Mesenchymal stem cell (in vitro differentiated cells and primary cell): Measurements from ENCODE around the gene MBD4.

ENCODE experiments used
- DNase-seq: peaks from one replicate; pipeline ENCODE4 v3.0.0-alpha.2; 2013
- H2AFZ ChIP-seq: one replicate; pipeline ENCODE4 v1.6.1; 2013; ENCODE audit warnings: low read depth, mild to moderate bottlenecking, control low read depth, inconsistent platforms, low read length, moderate library complexity
- H2AK5ac ChIP-seq: 2 replicates; pipeline ENCODE4 v1.6.1; 2013; ENCODE audit warnings: low read length, moderate library complexity, mild to moderate bottlenecking, inconsistent platforms; ENCODE audit not compliant: severe bottlenecking
- H2BK120ac ChIP-seq: one replicate; pipeline ENCODE4 v1.6.1; 2013; ENCODE audit warnings: low read depth, mild to moderate bottlenecking, inconsistent platforms, low read length, moderate library complexity
- H2BK12ac ChIP-seq, 2 experiments: one replicate each; pipeline ENCODE4 v1.6.1; 2013; ENCODE audit warnings: inconsistent platforms in 2 of 2, low read length in 2 of 2, mild to moderate bottlenecking in 2 of 2, moderate library complexity in 2 of 2, control low read depth in 1 of 2
- H2BK15ac ChIP-seq: one replicate; pipeline ENCODE4 v1.6.1; 2013; ENCODE audit warnings: mild to moderate bottlenecking, low read depth, inconsistent platforms; ENCODE audit not compliant: poor library complexity, severe bottlenecking
- H2BK5ac ChIP-seq: 2 replicates; pipeline ENCODE4 v1.6.1; 2013; ENCODE audit warnings: low read depth, mild to moderate bottlenecking, low read length, control low read depth, inconsistent platforms; ENCODE audit not compliant: poor library complexity, severe bottlenecking
- H3K14ac ChIP-seq, 2 experiments: one replicate each; pipeline ENCODE4 v1.6.1; 2013; ENCODE audit warnings: inconsistent platforms in 2 of 2, low read length in 2 of 2, control low read depth in 1 of 2, mild to moderate bottlenecking in 1 of 2, moderate library complexity in 1 of 2
- H3K18ac ChIP-seq, 2 experiments: one replicate each; pipeline ENCODE4 v1.6.1; 2013; ENCODE audit warnings: inconsistent platforms in 2 of 2, low read length in 2 of 2, control low read depth in 1 of 2, low read depth in 1 of 2, mild to moderate bottlenecking in 1 of 2
- H3K23ac ChIP-seq, 2 experiments: one replicate each; pipeline ENCODE4 v1.6.1; 2013; ENCODE audit warnings: inconsistent platforms in 2 of 2, low read length in 2 of 2, mild to moderate bottlenecking in 2 of 2, moderate library complexity in 2 of 2, control low read depth in 1 of 2
- H3K27ac ChIP-seq: 2 replicates; pipeline ENCODE4 v1.5.1; 2013; ENCODE audit warnings: mild to moderate bottlenecking, moderate library complexity, low read length, control low read depth, inconsistent platforms; ENCODE audit not compliant: poor library complexity, severe bottlenecking
- H3K27me3 ChIP-seq, 2 experiments: 2 replicates each; pipeline versions ENCODE4 v1.6.1 to v1.7.0; 2013; ENCODE audit warnings: low read length in 2 of 2, mild to moderate bottlenecking in 2 of 2, moderate library complexity in 2 of 2, control low read depth in 1 of 2, inconsistent platforms in 1 of 2; ENCODE audit not compliant: control insufficient read depth in 1 of 2, insufficient read depth in 1 of 2
- H3K36me3 ChIP-seq, 2 experiments: 2 replicates each; pipeline versions ENCODE4 v1.6.1 to v1.7.0; 2013; ENCODE audit warnings: low read length in 2 of 2, control low read depth in 1 of 2, inconsistent platforms in 1 of 2, low read depth in 1 of 2, mild to moderate bottlenecking in 1 of 2; ENCODE audit not compliant: insufficient read depth in 2 of 2, control insufficient read depth in 1 of 2
- H3K4ac ChIP-seq, 2 experiments: one replicate each; pipeline ENCODE4 v1.6.1; 2013; ENCODE audit warnings: inconsistent platforms in 2 of 2, low read length in 2 of 2, mild to moderate bottlenecking in 2 of 2, moderate library complexity in 2 of 2, control low read depth in 1 of 2, low read depth in 1 of 2
- H3K4me1 ChIP-seq: 2 replicates; pipeline ENCODE4 v1.6.1; 2013; ENCODE audit warnings: low read depth, low read length, control low read depth; ENCODE audit not compliant: control insufficient read depth, insufficient read depth
- H3K4me2 ChIP-seq: 2 replicates; pipeline ENCODE4 v1.6.1; 2013; ENCODE audit warnings: low read length, mild to moderate bottlenecking, inconsistent platforms; ENCODE audit not compliant: poor library complexity, severe bottlenecking
- H3K4me3 ChIP-seq, 2 experiments: 2 replicates each; pipeline versions ENCODE4 v1.5.1 to v1.7.0; 2013; ENCODE audit warnings: low read length in 2 of 2, mild to moderate bottlenecking in 2 of 2, control low read depth in 1 of 2, low read depth in 1 of 2; ENCODE audit not compliant: insufficient read depth in 1 of 2
- H3K79me1 ChIP-seq: replicated peaks from 2 replicates; pipeline ENCODE4 v1.6.1; 2013; ENCODE audit warnings: mild to moderate bottlenecking, control low read depth, low read length, inconsistent platforms; ENCODE audit not compliant: poor library complexity, severe bottlenecking
- H3K9ac ChIP-seq: 2 replicates; pipeline ENCODE4 v1.7.0; 2013; ENCODE audit warnings: mild to moderate bottlenecking, low read length, moderate library complexity
- H3K9me3 ChIP-seq: 2 replicates; pipeline ENCODE4 v1.7.0; 2013; ENCODE audit warnings: mild to moderate bottlenecking, low read length; ENCODE audit not compliant: control insufficient read depth
- H4K8ac ChIP-seq: one replicate; pipeline ENCODE4 v1.6.1; 2013; ENCODE audit warnings: inconsistent platforms, mild to moderate bottlenecking, low read length, moderate library complexity
- H4K91ac ChIP-seq: one replicate; pipeline ENCODE4 v1.6.1; 2013; ENCODE audit warnings: mild to moderate bottlenecking, low read length, inconsistent platforms
- WGBS: methylation state at CpG from one replicate; pipeline ENCODE4 v1.1.7; 2013; ENCODE audit warnings: mixed read lengths; 5-methylcytosine and 5-hydroxymethylcytosine counted together

Gene MBD4

GRCh38 chr3:129463094-129463493 is 23.3 kb upstream of the MBD4 start:
- Histone ChIP-seq H3K36me3 (peaks cover 5 to 59% of the 10 kb centered on the region in 2 experiments), H3K4me3 (no peak overlapping the region), H4K91ac (no peak overlapping the region), H3K4me2 (no peak overlapping the region), H2BK12ac (no peak overlapping the region), H2AFZ (no peak overlapping the region), H2BK5ac (no peak overlapping the region), H2BK15ac (no peak overlapping the region), H3K9me3 (no peaks in the 10 kb centered on the region), H2AK5ac (no peak overlapping the region), H3K23ac (no peak overlapping the region), H3K4ac (no peak overlapping the region), H3K79me1 (peaks cover 2% of the 10 kb centered on the region), H2BK120ac (no peak overlapping the region), H3K4me1 (no peaks in the 10 kb centered on the region), H3K27ac (no peak overlapping the region), H3K9ac (no peak overlapping the region), H3K27me3 (no peaks in the 10 kb centered on the region), H4K8ac (no peak overlapping the region), H3K14ac (no peak overlapping the region), H3K18ac (no peak overlapping the region)
- DNase-seq: no peak
- no CpG with 5 or more reads among the region's 3 CpGs for WGBS

GRCh38 chr3:129462361-129462968 is 22.7 kb upstream of the MBD4 start:
- Histone ChIP-seq H3K36me3 (peaks cover 3 to 54% of the 10 kb centered on the region in 2 experiments), H3K9me3 (no peaks in the 10 kb centered on the region), H3K79me1 (peaks cover 2% of the 10 kb centered on the region), H2BK15ac (no peak overlapping the region), H3K14ac (no peak overlapping the region), H3K4me2 (no peak overlapping the region), H2BK5ac (no peak overlapping the region), H3K4me3 (no peak overlapping the region), H2BK12ac (no peak overlapping the region), H3K27me3 (no peaks in the 10 kb centered on the region), H3K27ac (no peak overlapping the region), H4K8ac (no peak overlapping the region), H4K91ac (no peak overlapping the region), H3K4ac (no peak overlapping the region), H3K23ac (no peak overlapping the region), H2BK120ac (no peak overlapping the region), H2AFZ (no peak overlapping the region), H3K4me1 (no peaks in the 10 kb centered on the region), H2AK5ac (no peak overlapping the region), H3K18ac (no peak overlapping the region), H3K9ac (no peak overlapping the region)
- no peak for DNase-seq
- WGBS: 97% methylated on average over 3 of the region's 3 CpGs

GRCh38 chr3:129461461-129462146 is 21.9 kb upstream of the MBD4 start:
- Histone ChIP-seq H3K9ac (peak overlapping the region; percentile 25), H3K23ac (no peak overlapping the region), H2BK15ac (no peak overlapping the region), H3K14ac (no peak overlapping the region), H2AFZ (no peak overlapping the region), H3K4me1 (no peaks in the 10 kb centered on the region), H3K36me3 (peaks cover 1 to 52% of the 10 kb centered on the region in 2 experiments), H2BK5ac (no peak overlapping the region), H3K27ac (no peak overlapping the region), H3K18ac (peak overlapping the region in 1 of 2 experiments; percentile 7), H3K4me3 (no peak overlapping the region), H4K91ac (no peak overlapping the region), H3K4me2 (no peak overlapping the region), H2BK120ac (no peak overlapping the region), H2AK5ac (no peak overlapping the region), H3K27me3 (no peaks in the 10 kb centered on the region), H2BK12ac (no peak overlapping the region), H3K4ac (no peak overlapping the region), H4K8ac (no peak overlapping the region), H3K9me3 (no peaks in the 10 kb centered on the region), H3K79me1 (peaks cover 2% of the 10 kb centered on the region)
- 67% methylated on average over 5 of the region's 6 CpGs for WGBS
- DNase-seq: peak; percentile 86

GRCh38 chr3:129461022-129461421 is 21.3 kb upstream of the MBD4 start:
- Histone ChIP-seq H3K23ac (no peak overlapping the region), H2BK12ac (no peak overlapping the region), H3K4ac (no peak overlapping the region), H2BK15ac (no peak overlapping the region), H3K27ac (no peak overlapping the region), H3K9ac (no peak overlapping the region), H2BK5ac (no peak overlapping the region), H3K4me3 (no peak overlapping the region), H3K36me3 (peaks cover 2 to 53% of the 10 kb centered on the region in 2 experiments), H4K8ac (peak overlapping the region; percentile 45), H2AK5ac (no peak overlapping the region), H4K91ac (no peak overlapping the region), H2AFZ (no peak overlapping the region), H3K4me1 (no peaks in the 10 kb centered on the region), H3K18ac (no peak overlapping the region), H3K79me1 (peaks cover 2% of the 10 kb centered on the region), H3K9me3 (no peaks in the 10 kb centered on the region), H3K14ac (no peak overlapping the region), H3K4me2 (no peak overlapping the region), H2BK120ac (no peak overlapping the region), H3K27me3 (no peaks in the 10 kb centered on the region)
- WGBS: no CpG with 5 or more reads among the region's 1 CpG
- peak; percentile 88 for DNase-seq
